ENCODE measurements around the gene NEGR1. TPM values are rescaled to one million over a fixed set of nuclear protein-coding genes. Genes with fewer than 3 reads are reported as not detected.

Gene NEGR1
- total RNA-seq, 1 experiment from 2014 or later = 4.1 TPM

GRCh38 chr1:71753746-71754145 is 528.6 kb downstream of the NEGR1 start:
- ChIA-PET POLR2A (no interaction called here), CTCF (no interaction called here)
- intact Hi-C loops (cut with micrococcal nuclease) = no loop called here

GRCh38 chr1:71745326-71745725 is 537.0 kb downstream of the NEGR1 start:
- no peak for DNase-seq (ENCODE audit: unreplicated experiment)
- BruUV-seq (replicated peaks) = no TSS peak
- H3K27me3 Mint-ChIP-seq (ENCODE audit: insufficient read depth, unreplicated experiment) = no peaks in the 10 kb centered on the region
- no peak for TF ChIP-seq CTCF (IDR thresholded peaks at IDR 0.05; ENCODE audit: unreplicated experiment)
- no peak overlapping the region for H3K27ac Mint-ChIP-seq (ENCODE audit: low read depth, unreplicated experiment)
- ChIA-PET CTCF (no interaction called here), POLR2A (no interaction called here)
- H3K9me3 Mint-ChIP-seq (ENCODE audit: unreplicated experiment) = no peaks in the 10 kb centered on the region
- no peaks in the 10 kb centered on the region for H3K4me1 Mint-ChIP-seq (ENCODE audit: insufficient read depth, unreplicated experiment)
- no peaks in the 10 kb centered on the region for H3K36me3 Mint-ChIP-seq (ENCODE audit: insufficient read depth, unreplicated experiment)
- no peak overlapping the region for H3K4me3 Mint-ChIP-seq (ENCODE audit: unreplicated experiment)
- intact Hi-C loops (cut with micrococcal nuclease) = no loop called here

More at GRCh38 chr1:71753746-71754145, 528.6 kb downstream of the NEGR1 start:
- H3K27ac Mint-ChIP-seq (ENCODE audit: low read depth, unreplicated experiment) = no peak overlapping the region
- TF ChIP-seq CTCF (IDR thresholded peaks at IDR 0.05; ENCODE audit: unreplicated experiment) = no peak
- no peaks in the 10 kb centered on the region for H3K4me1 Mint-ChIP-seq (ENCODE audit: insufficient read depth, unreplicated experiment)
- H3K27me3 Mint-ChIP-seq (ENCODE audit: insufficient read depth, unreplicated experiment) = no peaks in the 10 kb centered on the region
- no peak overlapping the region for H3K4me3 Mint-ChIP-seq (ENCODE audit: unreplicated experiment)
- no peaks in the 10 kb centered on the region for H3K9me3 Mint-ChIP-seq (ENCODE audit: unreplicated experiment)
- no peaks in the 10 kb centered on the region for H3K36me3 Mint-ChIP-seq (ENCODE audit: insufficient read depth, unreplicated experiment)
- BruUV-seq (replicated peaks) = no TSS peak
- DNase-seq (ENCODE audit: unreplicated experiment) = no peak

- Mint-ChIP-seq H3K4me3 (ENCODE audit: unreplicated experiment) (no peak overlapping the region), H3K9me3 (ENCODE audit: unreplicated experiment) (no peaks in the 10 kb centered on the region), H3K27ac (ENCODE audit: low read depth, unreplicated experiment) (no peak overlapping the region), H3K36me3 (ENCODE audit: insufficient read depth, unreplicated experiment) (no peaks in the 10 kb centered on the region), H3K4me1 (ENCODE audit: insufficient read depth, unreplicated experiment) (no peaks in the 10 kb centered on the region), H3K27me3 (ENCODE audit: insufficient read depth, unreplicated experiment) (no peaks in the 10 kb centered on the region)
- ChIA-PET POLR2A (no interaction called here), CTCF (no interaction called here)
- DNase-seq (ENCODE audit: unreplicated experiment) = no peak
- no peak for TF ChIP-seq CTCF (IDR thresholded peaks at IDR 0.05; ENCODE audit: unreplicated experiment)
- no TSS peak for BruUV-seq (replicated peaks)
- intact Hi-C loops (cut with micrococcal nuclease) = no loop called here
Observed at GRCh38 chr1:71743862-71744261, 538.5 kb downstream of the NEGR1 start.

GRCh38 chr1:71738910-71739309 is 543.4 kb downstream of the NEGR1 start:
- no TSS peak for BruUV-seq (replicated peaks)
- ChIA-PET POLR2A (no interaction called here), CTCF (no interaction called here)
- intact Hi-C loops (cut with micrococcal nuclease) = no loop called here
- Mint-ChIP-seq H3K27ac (ENCODE audit: low read depth, unreplicated experiment) (no peak overlapping the region), H3K9me3 (ENCODE audit: unreplicated experiment) (no peaks in the 10 kb centered on the region), H3K27me3 (ENCODE audit: insufficient read depth, unreplicated experiment) (no peaks in the 10 kb centered on the region), H3K36me3 (ENCODE audit: insufficient read depth, unreplicated experiment) (no peaks in the 10 kb centered on the region), H3K4me1 (ENCODE audit: insufficient read depth, unreplicated experiment) (no peaks in the 10 kb centered on the region), H3K4me3 (ENCODE audit: unreplicated experiment) (no peak overlapping the region)
- no peak for TF ChIP-seq CTCF (IDR thresholded peaks at IDR 0.05; ENCODE audit: unreplicated experiment)
- no peak for DNase-seq (ENCODE audit: unreplicated experiment)
